Right kidney (tissue), 9 donors: Measurements from ENCODE around the gene TMEM74B.
"Not testable (repeated sequence)": the region's sequence is repeated elsewhere in the genome, so short reads cannot be mapped to it uniquely, and the experiment has no call there.

Experiments
- DNase-seq: peaks from one replicate; pipeline ENCODE4 v3.0.0-alpha.2; 2016
- long read RNA-seq, 8 donors: transcript quantifications; one replicate each; lab custom pipeline, GENCODE V29; 2026

The TMEM74B gene
- long read RNA-seq, donor 1 = 0 reads
- long read RNA-seq, donor 2 = 0 reads
- long read RNA-seq, donor 3, partial matches to known transcripts = 0 of 1 reads
- long read RNA-seq, donor 3, other reads (novel, unspliced or antisense) = 0 of 1 reads
- long read RNA-seq, donor 4, partial matches to known transcripts = 0 of 1 reads
- long read RNA-seq, donor 4, other reads (novel, unspliced or antisense) = 0 of 1 reads
- long read RNA-seq, donor 5, partial matches to known transcripts = 0 of 1 reads
- long read RNA-seq, donor 5, other reads (novel, unspliced or antisense) = 0 of 1 reads
- long read RNA-seq, donor 6, partial matches to known transcripts = 0 of 4 reads
- long read RNA-seq, donor 6, other reads (novel, unspliced or antisense) = 0 of 4 reads
- long read RNA-seq, donor 7 = 0 reads
- long read RNA-seq, donor 8 = 0 reads

- peak; percentile 41 for DNase-seq
These were observed at the start of gene TMEM74B for GRCh38 chr20:1184638-1185315. TMEM74B (minus strand) TSS chr20:1184981; CDS start chr20:1183801, 1,180 bp downstream.

- DNase-seq = no peak
These were observed 47.7 kb upstream of the TMEM74B start for GRCh38 chr20:1232286-1233111.

- no peak for DNase-seq
These were observed 44.8 kb upstream of the TMEM74B start for GRCh38 chr20:1229541-1229940.

- peak; percentile 76 for DNase-seq
These were observed 41.2 kb upstream of the TMEM74B start, which contains the start of gene RAD21L1 for GRCh38 chr20:1225783-1226654. RAD21L1 (plus strand) TSS chr20:1226044; CDS start chr20:1228454, 2,410 bp downstream.

- peak; percentile 35 for DNase-seq
These were observed 40.5 kb upstream of the TMEM74B start for GRCh38 chr20:1225263-1225782.

- no peak for DNase-seq
These were observed 39.6 kb upstream of the TMEM74B start for GRCh38 chr20:1224205-1224890.

GRCh38 chr20:1222750-1223149, 38.0 kb upstream of the TMEM74B start:
- DNase-seq = not testable (repeated sequence)

- not testable (repeated sequence) for DNase-seq
These were observed 32.0 kb upstream of the TMEM74B start for GRCh38 chr20:1216527-1217427.

GRCh38 chr20:1215386-1216170, 30.8 kb upstream of the TMEM74B start:
- no peak for DNase-seq

GRCh38 chr20:1214838-1215261, 30.1 kb upstream of the TMEM74B start:
- DNase-seq = no peak

GRCh38 chr20:1212607-1213396, 28.0 kb upstream of the TMEM74B start:
- peak; percentile 26 for DNase-seq

- DNase-seq = no peak
These were observed 27.2 kb upstream of the TMEM74B start for GRCh38 chr20:1212023-1212422.

- DNase-seq = no peak
These were observed 25.7 kb upstream of the TMEM74B start for GRCh38 chr20:1210501-1210900.

- DNase-seq = no peak
These were observed 24.9 kb upstream of the TMEM74B start for GRCh38 chr20:1209447-1210387.

- no peak for DNase-seq
These were observed 22.6 kb upstream of the TMEM74B start for GRCh38 chr20:1207293-1207878.
